IMR-90 (cell line): Measurements from ENCODE around the gene BRF1. TPM values are rescaled to one million over a fixed set of nuclear protein-coding genes. Genes with fewer than 3 reads are reported as not detected.

Source experiments
- ATAC-seq: fragments of 200-7000 bp; cut with Tn5 transposase; 2 replicates; pipeline ENCODE4 v1.9.1; 2020; ENCODE audit warnings: low read depth, mild to moderate bottlenecking, moderate library complexity
- BruUV-seq: library from RNA; stranded (reverse); fragments of 400-500 nt; replicated peaks from 2 replicates; lab custom pipeline; 2021; lab: Mats Ljungman, UMichigan
- CTCF ChIA-PET: fragments of 300-600 bp; formaldehyde crosslinking; extraction: SDS; loops from one replicate; lab custom pipeline; 2021; ENCODE audit warnings: antibody characterized with exemption; lab: Yijun Ruan, JAX
- POLR2A ChIA-PET: fragments of 300-600 bp; sonication (Branson Sonifier 250); formaldehyde crosslinking; loops from one replicate; lab custom pipeline; 2022; ENCODE audit warnings: antibody characterized with exemption; ENCODE audit not compliant: unreplicated experiment; lab: Charles Lee
- DNase-seq: peaks from one replicate; pipeline ENCODE4 v3.0.0; 2013
- H2AFZ ChIP-seq: replicated peaks from 2 replicates; pipeline ENCODE3; 2013; ENCODE audit warnings: low read length, mild to moderate bottlenecking; ENCODE audit not compliant: poor library complexity
- H2AK5ac ChIP-seq: 2 replicates; pipeline ENCODE4 v1.6.1; 2013; ENCODE audit warnings: low read depth, low read length, inconsistent platforms
- H2AK9ac ChIP-seq: replicated peaks from 2 replicates; pipeline ENCODE3; 2013; ENCODE audit warnings: mild to moderate bottlenecking, low read depth, low read length, moderate library complexity; ENCODE audit not compliant: poor library complexity
- H2BK120ac ChIP-seq: 2 replicates; pipeline ENCODE4 v1.6.1; 2013; ENCODE audit warnings: low read depth, low read length, inconsistent platforms
- H2BK15ac ChIP-seq: 3 replicates; pipeline ENCODE4 v1.6.1; 2013; ENCODE audit warnings: low read depth, low read length, inconsistent platforms
- H2BK20ac ChIP-seq: 2 replicates; pipeline ENCODE4 v1.6.1; 2013; ENCODE audit warnings: low read depth, mild to moderate bottlenecking, inconsistent platforms, low read length, moderate library complexity
- H2BK5ac ChIP-seq: 2 replicates; pipeline ENCODE4 v1.6.1; 2013; ENCODE audit warnings: mild to moderate bottlenecking, low read depth, low read length, inconsistent platforms; ENCODE audit not compliant: poor library complexity, severe bottlenecking
- H3K14ac ChIP-seq: replicated peaks from 2 replicates; pipeline ENCODE4 v1.6.1; 2013; ENCODE audit warnings: low read depth, low read length, inconsistent platforms
- H3K18ac ChIP-seq: 2 replicates; pipeline ENCODE4 v1.6.1; 2013; ENCODE audit warnings: low read depth, low read length, control low read depth
- H3K23ac ChIP-seq: 2 replicates; pipeline ENCODE4 v1.6.1; 2013; ENCODE audit warnings: low read depth, low read length, inconsistent platforms
- H3K27ac ChIP-seq: 2 replicates; pipeline ENCODE4 v1.5.1; 2013; ENCODE audit warnings: mild to moderate bottlenecking, control low read depth, low read length; ENCODE audit not compliant: insufficient read depth
- H3K27me3 ChIP-seq: 2 replicates; pipeline ENCODE4 v1.6.1; 2013; ENCODE audit warnings: low read length; ENCODE audit not compliant: control insufficient read depth, insufficient read depth
- H3K36me3 ChIP-seq: 2 replicates; pipeline ENCODE4 v1.6.1; 2013; ENCODE audit warnings: low read length, mixed read lengths; ENCODE audit not compliant: control insufficient read depth, insufficient read depth
- H3K4ac ChIP-seq: 2 replicates; pipeline ENCODE4 v1.6.1; 2013; ENCODE audit warnings: low read depth, low read length, inconsistent platforms
- H3K4me1 ChIP-seq: 2 replicates; pipeline ENCODE4 v1.6.1; 2013; ENCODE audit warnings: low read length, mixed read lengths; ENCODE audit not compliant: control insufficient read depth, insufficient read depth
- H3K4me2 ChIP-seq: 2 replicates; pipeline ENCODE4 v1.6.1; 2013; ENCODE audit warnings: low read depth, mild to moderate bottlenecking, control low read depth, low read length, moderate library complexity
- H3K4me3 ChIP-seq: 2 replicates; pipeline ENCODE4 v1.5.1; 2013; ENCODE audit warnings: low read depth, mild to moderate bottlenecking, control low read depth, low read length, moderate library complexity; ENCODE audit not compliant: insufficient read depth
- H3K56ac ChIP-seq: 2 replicates; pipeline ENCODE4 v1.6.1; 2013; ENCODE audit warnings: low read length, inconsistent platforms; ENCODE audit not compliant: insufficient read depth; ENCODE audit errors: extremely low read depth
- H3K79me1 ChIP-seq, 2 experiments: 2 replicates each; pipeline ENCODE4 v1.6.1; 2013; ENCODE audit warnings: low read length in 2 of 2, inconsistent platforms in 1 of 2, low read depth in 1 of 2
- H3K9ac ChIP-seq: 2 replicates; pipeline ENCODE4 v1.6.1; 2013; ENCODE audit warnings: low read depth, low read length, control low read depth
- H3K9me1 ChIP-seq: 2 replicates; pipeline ENCODE4 v1.6.1; 2013; ENCODE audit warnings: low read length, inconsistent platforms; ENCODE audit not compliant: insufficient read depth
- H3K9me3 ChIP-seq: 2 replicates; pipeline ENCODE4 v1.6.1; 2013; ENCODE audit warnings: low read length; ENCODE audit not compliant: control insufficient read depth, insufficient read depth
- H4K20me1 ChIP-seq: 2 replicates; pipeline ENCODE4 v1.6.1; 2013; ENCODE audit warnings: low read length, inconsistent platforms; ENCODE audit not compliant: insufficient read depth
- H4K5ac ChIP-seq: 2 replicates; pipeline ENCODE4 v1.6.1; 2013; ENCODE audit warnings: mild to moderate bottlenecking, low read depth, low read length, control low read depth
- H4K8ac ChIP-seq, 2 experiments: 2 replicates each; pipeline ENCODE4 v1.6.1; 2013; ENCODE audit warnings: low read depth in 2 of 2, low read length in 2 of 2, control low read depth in 1 of 2, inconsistent platforms in 1 of 2
- H4K91ac ChIP-seq: 2 replicates; pipeline ENCODE4 v1.6.1; 2013; ENCODE audit warnings: low read depth, low read length, inconsistent platforms; ENCODE audit not compliant: insufficient read depth
- FOS ChIP-seq: fragments of 150-350 bp; IDR thresholded peaks from 2 replicates; pipeline ENCODE4 v1.6.1; 2016; ENCODE audit warnings: low read depth, low read length
- MAFK ChIP-seq: IDR thresholded peaks from 2 replicates; pipeline ENCODE4 v1.6.1; 2012; ENCODE audit warnings: low read depth, low read length, improper control_type of control experiment
- MAZ ChIP-seq: IDR thresholded peaks from 2 replicates; pipeline ENCODE4 v1.6.1; 2012; ENCODE audit warnings: low read depth, mild to moderate bottlenecking, low read length, improper control_type of control experiment, moderate library complexity, borderline replicate concordance
- MXI1 ChIP-seq: IDR thresholded peaks from 2 replicates; pipeline ENCODE4 v1.6.1; 2012; ENCODE audit warnings: low read depth, mild to moderate bottlenecking, low read length, moderate library complexity, borderline replicate concordance
- RAD21 ChIP-seq: IDR thresholded peaks from 2 replicates; pipeline ENCODE4 v1.6.1; 2012; ENCODE audit warnings: low read length, improper control_type of control experiment
- RFX5 ChIP-seq: IDR thresholded peaks from 2 replicates; pipeline ENCODE4 v1.8.0; 2012; ENCODE audit warnings: low read depth, mild to moderate bottlenecking, low read length, moderate library complexity
- SMC3 ChIP-seq: fragments of 150-350 bp; IDR thresholded peaks from 2 replicates; pipeline ENCODE4 v1.6.1; 2016; ENCODE audit warnings: low read depth, mild to moderate bottlenecking, antibody characterized with exemption, low read length, moderate library complexity
- WGBS, 2 experiments: methylation state at CpG; one replicate each; pipeline versions ENCODE4 v1.1.5 to v1.1.7; 2013; ENCODE audit warnings: missing lambda C conversion rate in 2 of 2; ENCODE audit not compliant: insufficient read length in 1 of 2; ENCODE audit errors: extremely low coverage in 2 of 2; 5-methylcytosine and 5-hydroxymethylcytosine counted together
- dilution Hi-C: fragments of 300-500 bp; cut with HindIII; formaldehyde crosslinking; loops from one replicate; pipeline ENCODE4 v1.14.3; 2018; ENCODE audit warnings: low sequenced_read_pairs; ENCODE audit not compliant: unreplicated experiment
- in situ Hi-C: fragments of 300-500 bp; cut with MboI; formaldehyde crosslinking; loops from 3 replicates; pipeline ENCODE4 v1.14.3; 2019; ENCODE audit warnings: low sequenced_read_pairs, inconsistent platforms, mixed read lengths
- intact Hi-C: fragments of 100-400 bp; cut with micrococcal nuclease; formaldehyde crosslinking; loops from 2 replicates; pipeline ENCODE4 v1.10.0; 2022
- polyA plus RNA-seq, 3 experiments: library from polyadenylated mRNA; depleted of rRNA; stranded (reverse); fragments of >200 nt; gene quantifications; 2 replicates each; pipeline ENCODE4 v1.2.3, GENCODE V29; 2012; ENCODE audit warnings: low replicate concordance in 1 of 3
- total RNA-seq: library from RNA; depleted of rRNA; stranded (reverse); fragments of >200 nt; gene quantifications from 2 replicates; pipeline ENCODE4 v1.2.3, GENCODE V29; 2012
- TF ChIP-seq, protein P1 (sequence below): fragments of 150-350 bp; IDR thresholded peaks from 2 replicates; pipeline ENCODE4 v1.6.1; 2017; ENCODE audit warnings: mild to moderate bottlenecking, antibody characterized with exemption, low read length, low read depth

BRF1 gene
- total and polyA plus RNA-seq, 2 of the 4 experiments (the other 2 are of a cell fraction) = 12.4 to 16.7 TPM

DNA sequence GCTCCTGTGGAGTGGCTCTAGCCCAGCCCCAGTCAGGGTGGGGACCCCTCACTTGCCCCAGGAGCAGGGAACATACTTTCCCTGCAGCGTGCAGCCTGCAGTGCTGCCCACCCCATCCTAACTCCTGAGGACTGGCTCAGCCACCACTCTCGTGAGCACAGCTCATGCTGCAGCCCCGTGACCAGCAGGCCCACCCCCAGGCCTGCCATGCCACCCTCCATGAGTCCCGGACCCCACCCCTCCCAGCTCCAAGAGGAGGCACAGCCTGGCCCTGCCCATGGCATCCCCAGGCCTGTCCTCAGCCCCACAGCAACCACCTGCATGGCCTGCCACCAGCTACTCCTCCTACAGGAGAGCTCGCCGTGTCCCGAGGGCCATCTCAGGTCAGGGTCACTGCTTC lies 128.3 kb downstream of the BRF1 start:
- peaks cover 5% of the 10 kb centered on the region; the same call in 1 of the 2 replicates for H3K4me1 ChIP-seq
- intact Hi-C loops = no loop called here
- TF ChIP-seq MAZ = no peak
- TF ChIP-seq RAD21 = no peak
- TF ChIP-seq RFX5 = no peak
- TF ChIP-seq, protein P1, sequence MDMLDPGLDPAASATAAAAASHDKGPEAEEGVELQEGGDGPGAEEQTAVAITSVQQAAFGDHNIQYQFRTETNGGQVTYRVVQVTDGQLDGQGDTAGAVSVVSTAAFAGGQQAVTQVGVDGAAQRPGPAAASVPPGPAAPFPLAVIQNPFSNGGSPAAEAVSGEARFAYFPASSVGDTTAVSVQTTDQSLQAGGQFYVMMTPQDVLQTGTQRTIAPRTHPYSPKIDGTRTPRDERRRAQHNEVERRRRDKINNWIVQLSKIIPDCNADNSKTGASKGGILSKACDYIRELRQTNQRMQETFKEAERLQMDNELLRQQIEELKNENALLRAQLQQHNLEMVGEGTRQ = no peak
- no peak for TF ChIP-seq MAFK
- TF ChIP-seq SMC3 = no peak
- TF ChIP-seq MXI1 = no peak
- TF ChIP-seq FOS = no peak

More for the DNA sequence above, 128.3 kb downstream of the BRF1 start:
- dilution Hi-C loops (no loop called here), in situ Hi-C loops (no loop called here)
- no peak overlapping the region for H3K14ac ChIP-seq
- no peak overlapping the region for H2AFZ ChIP-seq
- H4K8ac ChIP-seq = no peak overlapping the region
- no peak for DNase-seq
- H4K5ac ChIP-seq = no peak overlapping the region
- no peaks in the 10 kb centered on the region for H3K36me3 ChIP-seq
- no peak overlapping the region for H4K91ac ChIP-seq
- no peak overlapping the region for H2BK15ac ChIP-seq
- H3K4ac ChIP-seq = no peak overlapping the region
- POLR2A ChIA-PET = no interaction called here
- no peak overlapping the region for H3K4me3 ChIP-seq
- H3K23ac ChIP-seq = no peak overlapping the region
- no TSS peak for BruUV-seq
- no peaks in the 10 kb centered on the region for H3K9me1 ChIP-seq
- no peak overlapping the region for H2AK5ac ChIP-seq
- no peak overlapping the region for H3K27ac ChIP-seq
- 45% methylated on average over 4 of the region's 7 CpGs; no CpG with 5 or more reads in 1 of the 2 experiments for WGBS, 2 experiments
- no peak overlapping the region for H2BK5ac ChIP-seq
- H3K18ac ChIP-seq = no peak overlapping the region
- no peak overlapping the region for H3K9ac ChIP-seq
- H2BK20ac ChIP-seq = no peak overlapping the region
- H3K4me2 ChIP-seq = no peak overlapping the region
- H3K27me3 ChIP-seq = peaks cover 36% of the 10 kb centered on the region
- H3K56ac ChIP-seq = no peak overlapping the region
- no peaks in the 10 kb centered on the region for H3K9me3 ChIP-seq
- H3K79me1 ChIP-seq = no peaks in the 10 kb centered on the region
- CTCF ChIA-PET = no interaction called here
- ATAC-seq = no peak
- H2AK9ac ChIP-seq = no peak overlapping the region
- no peaks in the 10 kb centered on the region; the same call in 1 of the 2 replicates for H4K20me1 ChIP-seq
- no peak overlapping the region for H2BK120ac ChIP-seq
